Fibroblast of skin of left quadriceps (primary cell): ENCODE data around the gene JPT1.
"Not testable (repeated sequence)": the region's sequence is repeated elsewhere in the genome, so short reads cannot be mapped to it uniquely, and the experiment has no call there.

Experiments used
- DNase-seq, 2 experiments: peaks; one replicate each; pipeline ENCODE4 v3.0.0-alpha.2; 2013; ENCODE audit warnings: low read depth in 2 of 2

The JPT1 gene

GRCh38 chr17:75158480-75158879, 4.2 kb upstream of the JPT1 start:
- not testable (repeated sequence) for DNase-seq

- DNase-seq: no peak
These were observed 884 bp upstream of the JPT1 start for GRCh38 chr17:75155191-75155601.

GRCh38 chr17:75153780-75154194, 525 bp downstream of the JPT1 start:
- DNase-seq: no peak

GRCh38 chr17:75152922-75153779, 1.2 kb downstream of the JPT1 start:
- DNase-seq: no peak

GRCh38 chr17:75152523-75152921, 1.8 kb downstream of the JPT1 start:
- no peak for DNase-seq

- no peak for DNase-seq
These were observed 2.4 kb downstream of the JPT1 start for GRCh38 chr17:75151930-75152329.

GRCh38 chr17:75147878-75148546, 6.3 kb downstream of the JPT1 start:
- DNase-seq: no peak

- no peak for DNase-seq
These were observed 7.7 kb downstream of the JPT1 start for GRCh38 chr17:75146592-75146991.

GRCh38 chr17:75144816-75145512, 9.3 kb downstream of the JPT1 start:
- DNase-seq: no peak

GRCh38 chr17:75142236-75142971, 11.9 kb downstream of the JPT1 start:
- DNase-seq: no peak

- DNase-seq: no peak
These were observed 15.8 kb downstream of the JPT1 start for GRCh38 chr17:75138519-75138918.

GRCh38 chr17:75137762-75138161, 16.6 kb downstream of the JPT1 start:
- not testable (repeated sequence) for DNase-seq

GRCh38 chr17:75135946-75136345, 18.4 kb downstream of the JPT1 start:
- no peak for DNase-seq

- no peak for DNase-seq
These were observed 18.9 kb downstream of the JPT1 start for GRCh38 chr17:75135452-75135851.

- not testable (repeated sequence) for DNase-seq
These were observed 20.5 kb downstream of the JPT1 start for GRCh38 chr17:75133607-75134347.

GRCh38 chr17:75133001-75133400, 21.3 kb downstream of the JPT1 start:
- no peak for DNase-seq

- not testable (repeated sequence) for DNase-seq
These were observed 22.0 kb downstream of the JPT1 start for GRCh38 chr17:75132018-75133000.

GRCh38 chr17:75131278-75132017, 22.9 kb downstream of the JPT1 start, which contains the start of gene NT5C:
Gene NT5C, minus strand, starts transcription at chr17:75131742. Its CDS starts 35 bp downstream, at chr17:75131707.
- DNase-seq: peak; percentile 50 to 56
